Measurements from ENCODE around the gene AGAP1. TPM values are rescaled to one million over a fixed set of nuclear protein-coding genes. Genes with fewer than 3 reads are reported as not detected.

AGAP1 gene
- polyA plus RNA-seq, 1 donor from 2014 or later, result 17.4 TPM

DNA sequence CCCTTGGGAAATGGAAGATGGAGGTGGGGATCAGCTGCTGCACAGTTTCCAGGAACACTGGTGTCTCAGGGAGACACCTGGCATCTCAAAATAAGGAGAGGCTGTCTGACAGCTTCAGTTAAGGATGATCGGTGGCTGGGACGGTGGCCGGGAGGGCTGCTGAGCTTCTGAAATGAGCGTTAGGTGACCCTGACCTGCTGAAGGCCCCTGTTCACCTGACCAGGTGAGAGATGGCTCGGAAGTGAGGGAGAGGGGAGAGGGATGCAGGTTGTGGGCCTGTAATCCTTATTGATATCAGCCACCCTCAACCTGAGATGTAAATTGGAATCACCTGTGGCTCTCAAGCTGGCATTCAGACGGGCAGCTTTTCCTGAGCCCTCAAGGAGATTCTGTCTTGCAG lies 99.0 kb downstream of the AGAP1 start:
- H3K4me3 ChIP-seq (ENCODE audit: low read length), result no peak overlapping the region
- H2AFZ ChIP-seq (ENCODE audit: low read depth, low read length), result no peak overlapping the region
- H4K20me1 ChIP-seq (ENCODE audit: insufficient read depth), result no peaks in the 10 kb centered on the region
- H3K4me2 ChIP-seq (ENCODE audit: low read length), result no peak overlapping the region
- peaks cover 3% of the 10 kb centered on the region for H3K79me2 ChIP-seq (replicated peaks; ENCODE audit: insufficient read depth, low read length)
- no peaks in the 10 kb centered on the region for H3F3A ChIP-seq (ENCODE audit: insufficient read depth, low read length, poor library complexity, severe bottlenecking)
- TF ChIP-seq CTCF (IDR thresholded peaks at IDR 0.05; ENCODE audit: poor library complexity, severe bottlenecking) (no peak), REST (IDR thresholded peaks at IDR 0.05; ENCODE audit: borderline replicate concordance) (no peak), POLR2AphosphoS5 (IDR thresholded peaks at IDR 0.05) (no peak), EZH2 (IDR thresholded peaks at IDR 0.05; ENCODE audit: borderline replicate concordance, insufficient read depth, low read length, poor library complexity, severe bottlenecking) (no peak), TAF1 (IDR thresholded peaks at IDR 0.05; ENCODE audit: low read depth) (no peak), EP300 (conservative IDR thresholded peaks at IDR 0.05; ENCODE audit: poor library complexity, severe bottlenecking) (no peak), MXI1 (conservative IDR thresholded peaks at IDR 0.05; ENCODE audit: poor library complexity, severe bottlenecking) (no peak), SMC3 (conservative IDR thresholded peaks at IDR 0.05; ENCODE audit: poor library complexity) (no peak), RAD21 (conservative IDR thresholded peaks at IDR 0.05) (no peak)
- H3K9me3 ChIP-seq (ENCODE audit: low read length), result no peaks in the 10 kb centered on the region
- no peaks in the 10 kb centered on the region for H3K27me3 ChIP-seq (ENCODE audit: insufficient read depth, low read depth, low read length)
- no peak overlapping the region for H3K9ac ChIP-seq (ENCODE audit: low read length)
- no peak overlapping the region for H3K27ac ChIP-seq (ENCODE audit: low read length)
- H3K36me3 ChIP-seq (ENCODE audit: insufficient read depth, low read length), result no peaks in the 10 kb centered on the region
- H3K9me2 ChIP-seq (ENCODE audit: insufficient read depth, low read length), result no peaks in the 10 kb centered on the region

DNA sequence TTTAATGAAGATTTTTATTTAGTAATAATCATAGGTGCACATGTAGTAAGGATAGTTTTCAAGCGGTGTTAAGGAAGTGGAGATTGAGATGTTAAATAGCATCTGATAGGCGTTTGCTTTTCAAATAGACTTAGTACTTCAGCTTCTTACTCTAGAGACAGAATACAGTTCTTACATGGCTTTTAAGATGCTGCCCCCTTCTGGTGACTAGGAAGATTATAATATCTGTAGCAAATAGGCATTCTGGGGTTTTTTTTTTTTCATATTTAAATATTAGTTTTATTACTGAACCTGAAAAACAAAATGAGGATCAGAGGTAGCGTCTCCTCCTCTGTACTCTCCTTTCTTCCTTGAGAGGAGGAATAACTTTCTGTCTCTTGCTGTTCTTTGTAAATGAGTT lies 100.2 kb downstream of the AGAP1 start:
- Histone ChIP-seq H3K27me3 (ENCODE audit: insufficient read depth, low read depth, low read length) (no peaks in the 10 kb centered on the region), H3F3A (ENCODE audit: insufficient read depth, low read length, poor library complexity, severe bottlenecking) (no peaks in the 10 kb centered on the region), H3K79me2 (replicated peaks; ENCODE audit: insufficient read depth, low read length) (peaks cover 3% of the 10 kb centered on the region), H3K4me3 (ENCODE audit: low read length) (no peak overlapping the region), H3K27ac (ENCODE audit: low read length) (no peak overlapping the region), H3K9me2 (ENCODE audit: insufficient read depth, low read length) (no peaks in the 10 kb centered on the region), H3K36me3 (ENCODE audit: insufficient read depth, low read length) (no peaks in the 10 kb centered on the region), H4K20me1 (ENCODE audit: insufficient read depth) (no peaks in the 10 kb centered on the region), H3K9ac (ENCODE audit: low read length) (no peak overlapping the region), H3K4me2 (ENCODE audit: low read length) (no peak overlapping the region), H3K9me3 (ENCODE audit: low read length) (no peaks in the 10 kb centered on the region), H2AFZ (ENCODE audit: low read depth, low read length) (no peak overlapping the region)
- no peak for TF ChIP-seq REST (IDR thresholded peaks at IDR 0.05; ENCODE audit: borderline replicate concordance)
- TF ChIP-seq MXI1 (conservative IDR thresholded peaks at IDR 0.05; ENCODE audit: poor library complexity, severe bottlenecking), result no peak
- no peak for TF ChIP-seq EZH2 (IDR thresholded peaks at IDR 0.05; ENCODE audit: borderline replicate concordance, insufficient read depth, low read length, poor library complexity, severe bottlenecking)
- peak; percentile 86 for TF ChIP-seq CTCF (IDR thresholded peaks at IDR 0.05; ENCODE audit: poor library complexity, severe bottlenecking)
- TF ChIP-seq SMC3 (conservative IDR thresholded peaks at IDR 0.05; ENCODE audit: poor library complexity), result peak; percentile 86
- no peak for TF ChIP-seq POLR2AphosphoS5 (IDR thresholded peaks at IDR 0.05)
- TF ChIP-seq RAD21 (conservative IDR thresholded peaks at IDR 0.05), result peak; percentile 91

Measured in neural cell (in vitro differentiated cells).